Measurements from ENCODE around the gene PPP3R1. TPM values are rescaled to one million over a fixed set of nuclear protein-coding genes. Genes with fewer than 3 reads are reported as not detected.

PPP3R1 gene, protein sequence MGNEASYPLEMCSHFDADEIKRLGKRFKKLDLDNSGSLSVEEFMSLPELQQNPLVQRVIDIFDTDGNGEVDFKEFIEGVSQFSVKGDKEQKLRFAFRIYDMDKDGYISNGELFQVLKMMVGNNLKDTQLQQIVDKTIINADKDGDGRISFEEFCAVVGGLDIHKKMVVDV
- total RNA-seq, result 32.8 and 38.9 TPM in 2 replicates

DNA sequence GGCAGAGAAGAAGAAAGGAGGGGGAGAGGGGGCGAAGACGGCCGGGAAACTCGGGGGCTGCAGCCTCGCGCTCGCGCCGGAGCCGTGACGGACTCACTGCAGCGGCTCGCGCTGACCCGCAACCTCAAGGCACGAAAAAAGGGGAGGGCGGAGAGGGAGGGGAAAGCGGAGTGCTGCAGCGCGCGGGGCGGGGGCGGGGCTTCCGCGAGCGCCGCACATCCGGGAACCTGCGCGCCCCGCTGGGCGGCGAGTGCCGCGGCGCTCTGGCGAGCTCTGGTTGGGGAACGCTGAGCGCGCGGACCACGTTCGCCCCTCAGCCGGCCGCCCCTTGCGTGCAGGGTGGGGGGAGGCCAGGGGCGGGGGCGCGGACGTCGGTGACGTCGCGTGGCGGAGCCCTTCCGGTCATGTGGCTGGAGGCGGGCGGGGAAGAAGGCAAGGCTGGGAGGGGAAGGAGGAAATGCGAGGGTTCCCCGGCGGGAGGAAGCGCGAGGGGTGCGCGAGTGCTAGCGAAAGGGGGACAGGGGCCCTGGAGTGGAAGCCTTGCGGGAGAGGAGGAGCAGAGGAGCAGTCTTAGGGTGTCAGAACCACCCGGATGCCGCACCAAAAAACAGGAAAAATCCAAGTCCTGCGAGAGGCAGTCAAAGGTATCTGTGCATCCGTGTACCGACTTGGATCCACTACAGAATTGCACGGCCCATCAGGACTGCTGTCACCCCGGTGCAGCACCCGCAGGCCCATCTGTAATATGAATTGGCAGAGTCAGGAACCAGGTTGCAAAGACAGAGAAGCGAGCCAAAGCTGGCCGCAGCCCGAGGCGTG is at the start of gene PPP3R1:
Gene PPP3R1, minus strand, starts transcription at position 133 of the 819 bp plus-strand sequence. CDS start 405 bp downstream, outside the sequence.

DNA sequence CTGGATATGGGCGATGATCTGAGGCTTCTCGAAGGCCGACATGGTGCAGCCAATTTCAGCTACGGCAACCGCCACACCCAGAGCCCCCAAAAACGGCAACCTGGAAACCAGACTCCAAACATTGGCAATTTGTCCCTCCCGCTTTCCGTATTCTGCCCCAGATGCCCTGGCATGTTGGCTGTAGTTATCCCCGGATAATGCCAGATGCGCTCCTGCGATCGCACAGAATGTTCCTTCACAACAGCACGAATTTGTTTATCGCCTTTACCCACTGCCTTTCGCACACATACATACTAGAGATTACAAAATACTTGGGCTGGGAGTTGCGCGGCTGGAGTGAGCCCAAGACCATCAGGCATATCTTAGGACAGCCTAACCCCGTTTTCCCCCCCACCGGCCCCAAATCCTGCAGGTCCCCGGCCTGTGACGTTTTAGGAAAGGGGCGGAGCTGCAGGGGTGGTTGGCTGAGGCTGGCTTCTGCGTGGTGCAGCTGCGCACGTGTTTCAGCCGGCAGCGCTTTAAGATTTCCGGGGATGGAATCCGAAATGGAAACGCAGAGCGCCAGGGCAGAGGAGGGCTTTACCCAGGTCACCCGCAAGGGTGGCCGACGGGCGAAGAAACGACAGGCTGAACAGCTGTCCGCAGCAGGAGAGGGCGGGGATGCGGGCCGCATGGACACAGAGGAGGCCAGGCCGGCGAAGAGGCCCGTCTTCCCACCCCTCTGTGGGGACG is 94.8 kb downstream of the PPP3R1 start, which contains the start of gene PNO1:
Gene PNO1, plus strand, starts transcription at position 487 of the 732 bp plus-strand sequence. Its CDS starts 47 bp downstream, at position 534.

Other genes starting within 250 kb of the PPP3R1 start
- 15.8 and 15.9 TPM in 2 replicates for gene C1D, start 189.5 kb downstream of the PPP3R1 start, total RNA-seq
- 10.6 and 15.0 TPM in 2 replicates for gene PNO1, start 94.6 kb downstream of the PPP3R1 start, total RNA-seq
- 20.5 and 21.6 TPM in 2 replicates for gene CNRIP1, start 67.4 kb upstream of the PPP3R1 start, total RNA-seq
- 0.07 and 0.10 TPM in 2 replicates for gene PLEK, start 112.8 kb upstream of the PPP3R1 start, total RNA-seq
- gene FBXO48, start 214.8 kb upstream of the PPP3R1 start, total RNA-seq, result 0.26 and 0.39 TPM in 2 replicates
- gene APLF, start 215.1 kb upstream of the PPP3R1 start, total RNA-seq, result 3.5 and 5.6 TPM in 2 replicates

Data from smooth muscle cell of the pulmonary artery (primary cell).